GM12872 (cell line): ENCODE measurements around the gene KCNK10.

ENCODE experiments used
- TF ChIP-seq, protein P1 (sequence below): IDR thresholded peaks from 3 replicates; pipeline ENCODE4 v1.5.1; 2011; ENCODE audit warnings: low read depth, mild to moderate bottlenecking, low read length, moderate library complexity; ENCODE audit not compliant: insufficient read depth

The KCNK10 gene

DNA sequence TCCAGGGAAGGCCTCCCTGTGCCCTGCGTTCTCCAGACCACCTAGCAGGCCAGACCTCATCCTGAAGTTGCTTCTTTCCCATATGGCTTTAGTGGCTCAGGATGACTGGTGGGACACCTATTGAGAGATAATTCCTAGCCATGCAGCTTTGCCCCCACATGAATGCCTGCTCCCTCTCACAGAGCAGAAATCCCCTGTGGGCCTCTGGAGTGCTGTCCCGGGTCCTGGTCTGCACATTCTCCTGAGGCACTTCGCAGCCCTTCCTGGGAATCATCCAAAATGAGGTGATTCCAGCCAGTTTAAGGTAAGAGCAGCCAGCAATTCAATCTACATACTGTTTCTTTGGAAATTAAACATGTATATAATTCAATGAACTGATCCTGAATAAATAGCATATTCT, 182.2 kb downstream of the KCNK10 start:
- TF ChIP-seq, protein P1, sequence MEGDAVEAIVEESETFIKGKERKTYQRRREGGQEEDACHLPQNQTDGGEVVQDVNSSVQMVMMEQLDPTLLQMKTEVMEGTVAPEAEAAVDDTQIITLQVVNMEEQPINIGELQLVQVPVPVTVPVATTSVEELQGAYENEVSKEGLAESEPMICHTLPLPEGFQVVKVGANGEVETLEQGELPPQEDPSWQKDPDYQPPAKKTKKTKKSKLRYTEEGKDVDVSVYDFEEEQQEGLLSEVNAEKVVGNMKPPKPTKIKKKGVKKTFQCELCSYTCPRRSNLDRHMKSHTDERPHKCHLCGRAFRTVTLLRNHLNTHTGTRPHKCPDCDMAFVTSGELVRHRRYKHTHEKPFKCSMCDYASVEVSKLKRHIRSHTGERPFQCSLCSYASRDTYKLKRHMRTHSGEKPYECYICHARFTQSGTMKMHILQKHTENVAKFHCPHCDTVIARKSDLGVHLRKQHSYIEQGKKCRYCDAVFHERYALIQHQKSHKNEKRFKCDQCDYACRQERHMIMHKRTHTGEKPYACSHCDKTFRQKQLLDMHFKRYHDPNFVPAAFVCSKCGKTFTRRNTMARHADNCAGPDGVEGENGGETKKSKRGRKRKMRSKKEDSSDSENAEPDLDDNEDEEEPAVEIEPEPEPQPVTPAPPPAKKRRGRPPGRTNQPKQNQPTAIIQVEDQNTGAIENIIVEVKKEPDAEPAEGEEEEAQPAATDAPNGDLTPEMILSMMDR, result no peak

DNA sequence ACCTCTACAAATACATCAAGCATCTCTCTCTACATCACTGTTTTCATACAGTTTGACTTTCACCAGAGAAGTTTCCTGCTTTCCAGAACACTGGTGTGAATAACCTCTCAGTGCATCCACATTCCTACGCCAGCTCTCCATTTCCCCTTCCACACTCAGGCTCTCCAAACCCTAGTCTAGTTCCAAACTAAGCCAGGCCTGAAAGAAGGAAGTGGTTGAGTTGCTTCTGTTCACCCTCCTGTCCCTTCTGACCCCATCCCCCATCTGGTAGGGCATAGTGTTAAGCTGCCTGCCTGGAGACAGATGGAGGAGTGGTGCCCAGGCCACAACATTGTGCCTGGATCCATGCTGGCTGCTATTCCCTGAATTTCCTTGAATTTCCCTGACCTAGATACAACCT, 185.7 kb downstream of the KCNK10 start:
- TF ChIP-seq, protein P1, result no peak
